HG03135 (cell line): ENCODE results near the gene SNRPB2.

ENCODE experiments used
- ATAC-seq: cut with Tn5 transposase; IDR thresholded peaks from one replicate; pipeline ENCODE4 v1.9.1; 2021; ENCODE audit warnings: mild to moderate bottlenecking, moderate library complexity; ENCODE audit not compliant: unreplicated experiment

SNRPB2 gene

DNA sequence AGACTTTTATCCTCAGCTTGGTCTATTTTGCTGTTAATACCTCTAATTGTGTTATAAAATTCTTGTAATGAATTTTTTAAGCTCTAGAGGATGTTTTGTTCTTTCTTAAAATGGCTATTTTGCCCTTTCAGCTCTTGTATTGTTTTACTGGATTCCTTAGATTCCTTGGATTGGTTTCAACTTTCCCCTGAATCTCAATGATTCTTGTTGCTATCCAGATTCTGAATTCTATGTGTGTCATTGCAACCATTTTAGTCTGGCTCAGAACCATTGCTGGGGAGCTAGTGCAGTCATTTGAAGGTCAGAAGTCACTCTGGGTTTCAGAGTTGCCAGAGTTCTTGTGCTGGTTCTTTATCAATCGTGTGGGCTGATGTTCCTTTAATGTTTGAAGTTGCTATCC, 55.4 kb downstream of the SNRPB2 start:
- ATAC-seq, result no peak
